ENCODE results near the gene GUCA1A.

Gene GUCA1A

GRCh38 chr6:42129360-42129676 is 43.8 kb upstream of the GUCA1A start:
- no peak for DNase-seq (ENCODE audit: low spot score)
- no peak overlapping the region for H3K4me3 ChIP-seq
- H3K27ac ChIP-seq, result no peak overlapping the region
- TF ChIP-seq CTCF (IDR thresholded peaks at IDR 0.05), result no peak

DNA sequence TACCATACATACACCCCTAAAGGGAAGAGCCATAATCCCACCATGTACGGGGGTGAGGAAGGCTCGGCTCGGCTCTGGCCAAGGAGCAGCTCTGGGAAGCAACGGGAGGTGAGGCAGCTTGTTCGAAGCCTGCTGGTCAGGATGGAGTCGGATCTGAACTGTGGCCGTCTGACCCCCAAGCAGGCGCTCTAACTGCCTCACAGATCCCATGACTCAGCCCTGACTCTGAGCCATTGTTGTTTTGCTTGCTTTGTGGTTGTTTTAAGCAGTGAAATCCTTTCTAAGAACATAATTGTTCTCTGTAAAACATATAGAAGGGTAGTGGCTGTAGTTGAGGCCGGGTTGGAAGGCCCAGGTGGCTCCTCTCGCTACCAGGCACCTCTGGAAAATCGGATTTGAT is 41.6 kb upstream of the GUCA1A start:
- no peak for DNase-seq (ENCODE audit: low spot score)
- H3K4me3 ChIP-seq, result no peak overlapping the region
- no peak overlapping the region for H3K27ac ChIP-seq
- TF ChIP-seq CTCF (IDR thresholded peaks at IDR 0.05), result no peak

DNA sequence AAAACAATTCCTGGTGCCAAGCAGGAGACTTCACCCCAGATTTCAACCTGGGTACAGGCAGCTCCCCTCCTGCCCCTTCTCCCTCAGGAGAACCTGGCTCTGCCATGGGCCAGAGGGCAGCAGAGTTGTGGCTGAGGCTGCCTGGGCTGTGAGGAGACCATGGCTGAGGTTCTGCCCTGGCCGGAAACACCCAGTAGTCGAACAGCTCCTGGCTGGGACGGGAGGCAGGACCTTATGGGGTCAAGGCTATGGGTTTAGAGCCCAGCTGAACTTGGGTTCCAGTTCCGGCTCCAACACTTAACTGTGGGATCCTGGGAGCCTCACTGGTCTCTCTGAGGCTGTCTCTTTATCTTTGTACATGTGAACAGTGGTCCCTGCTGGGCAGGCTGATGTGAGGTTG is 39.2 kb upstream of the GUCA1A start:
- no peak overlapping the region for H3K27ac ChIP-seq

GRCh38 chr6:42135161-42135560 is 38.0 kb upstream of the GUCA1A start:
- no peak for DNase-seq (ENCODE audit: low spot score)
- H3K4me3 ChIP-seq, result no peak overlapping the region
- H3K27ac ChIP-seq, result no peak overlapping the region
- TF ChIP-seq CTCF (IDR thresholded peaks at IDR 0.05), result no peak

More for the DNA sequence above, 39.2 kb upstream of the GUCA1A start:
- no peak overlapping the region for H3K4me3 ChIP-seq
- no peak for TF ChIP-seq CTCF (IDR thresholded peaks at IDR 0.05)
- no peak for DNase-seq (ENCODE audit: low spot score)

DNA sequence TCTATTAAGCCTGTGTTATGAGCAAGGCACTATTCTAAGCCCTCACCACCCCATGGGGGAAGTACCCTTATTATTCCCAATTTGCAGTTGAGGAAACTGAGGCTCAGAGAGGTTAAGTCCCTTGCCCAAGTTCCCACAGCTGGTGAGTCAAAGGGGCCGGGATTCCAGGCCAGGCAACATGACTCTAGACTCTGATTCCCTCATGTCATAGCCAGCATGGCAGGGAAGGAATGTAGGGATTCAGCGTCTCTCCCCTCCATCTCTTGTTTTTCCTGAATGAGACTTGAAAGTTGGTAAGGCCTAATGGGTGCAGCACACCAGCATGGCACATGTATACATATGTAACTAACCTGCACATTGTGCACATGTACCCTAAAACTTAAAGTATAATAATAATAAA is 37.4 kb upstream of the GUCA1A start:
- H3K4me3 ChIP-seq, result no peak overlapping the region
- no peak overlapping the region for H3K27ac ChIP-seq
- no peak for DNase-seq (ENCODE audit: low spot score)
- TF ChIP-seq CTCF (IDR thresholded peaks at IDR 0.05), result no peak

GRCh38 chr6:42136508-42137193 is 36.5 kb upstream of the GUCA1A start:
- no peak for TF ChIP-seq CTCF (IDR thresholded peaks at IDR 0.05)
- Histone ChIP-seq H3K4me3 (no peak overlapping the region), H3K27ac (no peak overlapping the region)
- DNase-seq (ENCODE audit: low spot score), result no peak

- Histone ChIP-seq H3K27ac (no peak overlapping the region), H3K4me3 (no peak overlapping the region)
- no peak for DNase-seq (ENCODE audit: low spot score)
- TF ChIP-seq CTCF (IDR thresholded peaks at IDR 0.05), result no peak
Observed at GRCh38 chr6:42137194-42137753, 35.9 kb upstream of the GUCA1A start.
